ENCODE measurements around the gene PPP1R15B.

PPP1R15B gene

DNA sequence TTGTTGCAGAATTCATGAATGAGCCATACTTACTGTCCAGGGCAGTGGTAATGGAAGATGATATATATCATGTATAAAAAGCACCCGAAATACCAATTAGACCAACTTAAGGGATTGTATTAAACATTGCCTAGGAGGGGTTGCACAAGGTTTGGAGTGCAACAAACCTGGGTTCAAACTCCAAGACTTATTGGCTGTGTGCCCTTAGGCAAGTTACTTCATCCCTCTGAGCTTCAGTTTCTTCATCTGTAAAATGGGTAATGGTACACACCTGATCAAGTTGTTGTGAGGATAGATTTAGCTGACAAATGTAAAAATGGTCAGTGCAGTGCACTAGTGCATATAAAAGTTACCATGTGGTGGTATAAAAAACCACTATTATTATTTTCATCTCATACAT is 9.8 kb upstream of the PPP1R15B start:
- Mint-ChIP-seq H3K27ac (no peak overlapping the region), H3K36me3 (ENCODE audit: low read depth) (peaks cover 45% of the 10 kb centered on the region), H3K4me3 (no peak overlapping the region), H3K27me3 (ENCODE audit: low read depth, poor library complexity) (no peaks in the 10 kb centered on the region), H3K9me3 (no peaks in the 10 kb centered on the region), H3K4me1 (peaks cover 36% of the 10 kb centered on the region)
- TF ChIP-seq, protein P1, sequence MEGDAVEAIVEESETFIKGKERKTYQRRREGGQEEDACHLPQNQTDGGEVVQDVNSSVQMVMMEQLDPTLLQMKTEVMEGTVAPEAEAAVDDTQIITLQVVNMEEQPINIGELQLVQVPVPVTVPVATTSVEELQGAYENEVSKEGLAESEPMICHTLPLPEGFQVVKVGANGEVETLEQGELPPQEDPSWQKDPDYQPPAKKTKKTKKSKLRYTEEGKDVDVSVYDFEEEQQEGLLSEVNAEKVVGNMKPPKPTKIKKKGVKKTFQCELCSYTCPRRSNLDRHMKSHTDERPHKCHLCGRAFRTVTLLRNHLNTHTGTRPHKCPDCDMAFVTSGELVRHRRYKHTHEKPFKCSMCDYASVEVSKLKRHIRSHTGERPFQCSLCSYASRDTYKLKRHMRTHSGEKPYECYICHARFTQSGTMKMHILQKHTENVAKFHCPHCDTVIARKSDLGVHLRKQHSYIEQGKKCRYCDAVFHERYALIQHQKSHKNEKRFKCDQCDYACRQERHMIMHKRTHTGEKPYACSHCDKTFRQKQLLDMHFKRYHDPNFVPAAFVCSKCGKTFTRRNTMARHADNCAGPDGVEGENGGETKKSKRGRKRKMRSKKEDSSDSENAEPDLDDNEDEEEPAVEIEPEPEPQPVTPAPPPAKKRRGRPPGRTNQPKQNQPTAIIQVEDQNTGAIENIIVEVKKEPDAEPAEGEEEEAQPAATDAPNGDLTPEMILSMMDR (IDR thresholded peaks at IDR 0.05) = no peak
- no peak for DNase-seq

DNA sequence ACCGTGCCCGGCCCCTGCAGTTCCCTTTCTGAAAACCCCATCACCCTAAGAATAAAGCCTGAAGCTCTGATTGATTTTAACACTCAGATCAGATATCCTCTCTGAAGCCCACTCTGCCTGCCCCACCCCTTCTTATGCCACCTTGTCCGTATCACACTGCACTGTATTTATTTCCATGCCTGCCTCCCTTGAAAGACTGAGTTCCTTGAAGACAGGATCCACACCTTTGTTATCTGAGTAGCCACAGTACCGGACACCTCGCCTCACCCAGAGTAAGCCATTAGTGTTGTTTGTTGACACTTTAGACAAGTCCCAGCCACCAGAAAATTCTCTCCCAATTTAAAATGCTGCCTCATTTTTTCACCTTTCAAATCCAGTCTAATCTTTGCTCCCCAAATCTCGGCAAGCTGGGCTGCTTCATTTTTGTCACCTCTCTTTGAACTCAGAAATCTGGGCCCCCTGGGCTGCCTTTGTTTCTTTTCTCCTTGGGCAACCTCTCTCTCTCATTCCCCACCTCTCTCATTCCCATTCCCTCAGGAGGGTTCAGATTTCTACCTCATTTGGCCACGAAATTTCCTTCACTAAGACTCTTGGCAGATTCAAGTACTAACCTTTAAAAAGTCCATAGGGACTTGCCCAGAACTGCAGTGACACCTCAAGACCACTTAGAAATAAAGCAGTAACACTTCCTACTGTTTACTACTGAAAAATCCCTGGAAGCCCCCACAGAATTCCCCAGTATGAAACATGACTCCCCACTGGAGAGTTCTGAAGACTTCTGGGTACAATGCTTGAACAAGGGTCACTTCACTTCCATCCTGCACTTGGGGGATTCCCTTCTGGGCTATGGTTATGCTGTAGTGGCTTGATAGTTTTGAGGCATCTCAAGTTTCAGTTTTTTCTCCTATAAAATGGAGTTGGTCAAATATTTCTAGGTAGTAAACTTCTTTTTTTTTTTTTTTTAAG is 8.7 kb upstream of the PPP1R15B start:
- Mint-ChIP-seq H3K4me3 (peak overlapping the region; percentile 65), H3K36me3 (ENCODE audit: low read depth) (peaks cover 38% of the 10 kb centered on the region)

DNA sequence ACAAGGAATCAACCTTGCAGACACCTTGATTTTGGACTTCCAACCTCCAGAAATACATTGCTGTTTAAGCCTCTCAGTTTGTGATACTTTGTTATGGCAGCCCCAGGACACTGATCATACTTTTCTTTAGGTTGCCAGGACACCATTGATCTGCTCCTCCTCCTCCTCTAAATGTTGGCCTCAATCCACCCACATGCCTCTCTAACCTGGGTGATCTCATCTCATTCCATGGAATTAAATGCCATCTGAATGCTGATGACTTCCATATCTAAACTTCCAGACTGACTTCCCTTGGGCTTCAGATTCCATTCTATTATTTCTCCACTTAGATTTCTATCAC is 7.4 kb upstream of the PPP1R15B start:
- no peak overlapping the region for H3K4me3 Mint-ChIP-seq
- H3K27me3 Mint-ChIP-seq (ENCODE audit: low read depth, poor library complexity) = no peaks in the 10 kb centered on the region

More for the DNA sequence above, 8.7 kb upstream of the PPP1R15B start:
- no peaks in the 10 kb centered on the region for H3K27me3 Mint-ChIP-seq (ENCODE audit: low read depth, poor library complexity)
- H3K4me1 Mint-ChIP-seq = peaks cover 36% of the 10 kb centered on the region
- no peaks in the 10 kb centered on the region for H3K9me3 Mint-ChIP-seq
- DNase-seq = no peak
- TF ChIP-seq, protein P1 (IDR thresholded peaks at IDR 0.05) = no peak
- H3K27ac Mint-ChIP-seq = peak overlapping the region; percentile 94

DNA sequence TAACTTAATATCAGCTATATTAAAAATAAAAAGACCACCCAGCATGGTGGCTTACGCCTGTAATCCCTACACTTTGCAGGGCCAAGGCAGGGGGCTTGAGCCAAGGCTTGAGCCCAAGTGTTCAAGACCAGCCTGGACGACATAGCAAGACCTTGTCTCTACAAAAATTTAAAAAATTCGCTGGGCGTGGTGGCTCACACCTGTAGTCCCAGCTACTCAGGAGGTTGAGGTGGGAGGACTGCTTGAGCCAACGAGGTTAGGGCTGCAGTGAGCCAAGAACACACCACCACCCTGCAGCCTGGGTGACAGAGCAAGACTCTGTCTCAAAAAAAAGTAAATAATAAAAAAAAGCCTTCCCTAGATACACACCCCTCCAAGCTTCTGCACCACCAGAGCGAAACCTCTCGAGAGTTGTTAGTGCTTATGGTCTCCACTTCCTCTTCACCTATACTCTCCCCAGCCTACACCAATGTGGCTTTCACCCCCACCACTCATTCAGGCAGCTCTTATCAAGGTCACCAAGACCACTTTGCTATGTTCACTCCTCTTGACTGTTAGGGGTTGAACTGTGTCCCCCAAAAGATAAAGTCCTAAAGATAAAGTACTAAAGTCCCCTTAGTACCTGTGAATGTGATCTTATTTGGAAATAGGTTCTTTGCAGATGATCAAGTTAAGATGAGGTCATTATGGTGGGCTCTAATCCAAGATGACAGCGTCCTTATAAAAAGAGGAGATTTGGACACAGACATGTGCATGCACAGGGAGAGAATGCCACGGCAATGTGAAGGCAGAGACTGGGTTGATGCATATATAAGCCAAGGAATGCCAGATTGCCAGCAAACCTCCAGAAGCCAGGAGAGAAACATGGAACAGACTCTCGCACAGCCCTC is 6.8 kb upstream of the PPP1R15B start:
- H3K4me1 Mint-ChIP-seq = peaks cover 36% of the 10 kb centered on the region
- H3K27ac Mint-ChIP-seq = peak overlapping the region; percentile 3
- H3K36me3 Mint-ChIP-seq (ENCODE audit: low read depth) = peaks cover 32% of the 10 kb centered on the region
- TF ChIP-seq, protein P1 (IDR thresholded peaks at IDR 0.05) = no peak
- H3K9me3 Mint-ChIP-seq = no peaks in the 10 kb centered on the region
- no peak for DNase-seq
- no peaks in the 10 kb centered on the region for H3K27me3 Mint-ChIP-seq (ENCODE audit: low read depth, poor library complexity)
- no peak overlapping the region for H3K4me3 Mint-ChIP-seq

More for the DNA sequence above, 7.4 kb upstream of the PPP1R15B start:
- H3K4me1 Mint-ChIP-seq = peaks cover 36% of the 10 kb centered on the region
- TF ChIP-seq, protein P1 (IDR thresholded peaks at IDR 0.05) = no peak
- H3K36me3 Mint-ChIP-seq (ENCODE audit: low read depth) = peaks cover 35% of the 10 kb centered on the region
- H3K9me3 Mint-ChIP-seq = no peaks in the 10 kb centered on the region
- peak overlapping the region; percentile 82 for H3K27ac Mint-ChIP-seq
- no peak for DNase-seq

DNA sequence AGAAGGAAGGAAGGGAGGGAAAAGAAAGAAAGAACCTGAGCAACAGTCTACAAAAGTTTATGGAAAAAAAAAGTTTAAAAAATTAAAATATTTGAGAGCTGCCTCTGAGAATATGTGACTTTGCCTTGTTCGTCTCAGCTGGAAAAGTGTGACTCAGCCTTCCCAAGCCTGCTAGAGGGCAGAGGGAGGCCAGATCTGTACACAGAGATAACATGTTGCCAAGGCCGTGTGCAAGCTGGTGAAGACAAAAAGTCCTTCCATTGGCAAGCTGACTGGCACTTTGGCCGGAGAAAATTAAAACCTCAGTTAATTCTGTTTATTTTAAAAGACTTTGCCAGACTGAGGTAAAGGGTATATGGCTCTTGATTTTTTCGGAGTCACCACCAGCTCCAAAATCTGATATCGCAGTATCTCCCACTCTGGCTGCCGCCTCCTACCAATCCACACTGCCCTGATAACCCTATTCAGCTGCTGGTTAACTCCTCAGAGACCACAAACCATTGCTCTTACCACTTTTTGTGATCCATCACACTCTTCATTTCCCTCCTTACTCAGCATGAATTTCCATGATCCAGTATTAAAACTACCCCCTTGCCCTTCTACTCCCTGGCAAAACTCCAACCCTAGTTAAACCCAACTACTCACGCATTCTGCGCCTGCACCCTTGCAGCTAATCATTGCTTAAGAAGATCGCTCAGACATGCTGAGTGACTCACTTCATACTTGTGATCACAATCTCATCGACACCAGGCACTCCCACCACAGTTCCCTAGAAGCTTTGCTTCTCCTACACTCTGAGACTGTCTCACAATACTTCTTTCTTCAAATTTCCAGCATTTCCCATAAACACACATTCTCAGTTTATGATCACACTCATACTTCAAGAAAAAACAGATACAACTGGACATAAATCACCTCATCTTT is 5.7 kb upstream of the PPP1R15B start:
- H3K27ac Mint-ChIP-seq = peak overlapping the region; percentile 3
- no peak overlapping the region for H3K4me3 Mint-ChIP-seq
- H3K27me3 Mint-ChIP-seq (ENCODE audit: low read depth, poor library complexity) = no peaks in the 10 kb centered on the region
- TF ChIP-seq, protein P1 (IDR thresholded peaks at IDR 0.05) = no peak
- peaks cover 26% of the 10 kb centered on the region for H3K36me3 Mint-ChIP-seq (ENCODE audit: low read depth)
- H3K4me1 Mint-ChIP-seq = peaks cover 42% of the 10 kb centered on the region
- H3K9me3 Mint-ChIP-seq = no peaks in the 10 kb centered on the region
- DNase-seq = no peak

All from nephron progenitor cell (in vitro differentiated cells).